K562 (cell line): Measurements from ENCODE around the gene SMARCB1. TPM values are rescaled to one million over a fixed set of nuclear protein-coding genes. Genes with fewer than 3 reads are reported as not detected.

Experiments
- ATF7 ChIP-seq: fragments of 450-650 bp; IDR thresholded peaks from 2 replicates; pipeline ENCODE4 v1.7.1; 2014; ENCODE audit warnings: mild to moderate bottlenecking, moderate library complexity
- CBFA2T2 ChIP-seq: fragments of 450-650 bp; conservative IDR thresholded peaks from 2 replicates; pipeline ENCODE4 v1.6.1; 2017; ENCODE audit warnings: mild to moderate bottlenecking
- ELF1 ChIP-seq: fragments of 200-800 bp; sonication (Bioruptor generic); IDR thresholded peaks from 2 replicates; pipeline ENCODE4 v1.6.1; 2016; ENCODE audit warnings: missing genetic modification characterization, missing compliant biosample characterization
- ETS2 ChIP-seq: IDR thresholded peaks from 2 replicates; pipeline ENCODE4 v1.6.1; 2016; ENCODE audit warnings: borderline replicate concordance, missing genetic modification characterization, mild to moderate bottlenecking, moderate library complexity, missing compliant biosample characterization; ENCODE audit not compliant: poor library complexity, severe bottlenecking
- GABPB1 ChIP-seq: sonication (generic); formaldehyde crosslinking; IDR thresholded peaks from 2 replicates; pipeline ENCODE4 v1.8.0; 2022; ENCODE audit warnings: mild to moderate bottlenecking, missing genetic modification reagents
- GABPB2 ChIP-seq: fragments of 250-450 bp; sonication (Bioruptor Pico); conservative IDR thresholded peaks from 2 replicates; pipeline ENCODE4 v1.5.1; 2021; ENCODE audit warnings: mild to moderate bottlenecking
- HMG20A ChIP-seq: fragments of 450-650 bp; formaldehyde crosslinking; conservative IDR thresholded peaks from 2 replicates; pipeline ENCODE4 v1.4.0; 2020; ENCODE audit warnings: mild to moderate bottlenecking, mixed read lengths
- HNRNPLL ChIP-seq: fragments of 200-400 bp; formaldehyde crosslinking; IDR thresholded peaks from 2 replicates; pipeline ENCODE4 v1.6.1; 2017; ENCODE audit warnings: low read length, low read depth, mild to moderate bottlenecking; ENCODE audit not compliant: poor library complexity, severe bottlenecking
- HOXB6 ChIP-seq: fragments of 250-450 bp; sonication (Bioruptor Pico); IDR thresholded peaks from 2 replicates; pipeline ENCODE4 v1.5.1; 2022; ENCODE audit warnings: mild to moderate bottlenecking, borderline replicate concordance
- KAT7 ChIP-seq: sonication (generic); formaldehyde crosslinking; IDR thresholded peaks from 2 replicates; pipeline ENCODE4 v1.8.0; 2022; ENCODE audit warnings: missing genetic modification reagents, mild to moderate bottlenecking, borderline replicate concordance
- NR0B1 ChIP-seq: fragments of 450-650 bp; IDR thresholded peaks from one replicate; pipeline ENCODE4 v1.6.1; 2018; ENCODE audit warnings: mild to moderate bottlenecking, moderate library complexity; ENCODE audit not compliant: partially characterized antibody
- POLR2AphosphoS5 ChIP-seq: IDR thresholded peaks from 2 replicates; pipeline ENCODE4 v1.6.1; 2011; ENCODE audit warnings: mild to moderate bottlenecking, low read depth, low read length, moderate library complexity; ENCODE audit not compliant: control insufficient read depth, insufficient read depth
- USF2 ChIP-seq: sonication (generic); formaldehyde crosslinking; IDR thresholded peaks from 2 replicates; pipeline ENCODE4 v1.5.0; 2020; ENCODE audit warnings: missing genetic modification reagents
- ZBTB11 ChIP-seq, 3 experiments: fragments of 200-800 bp in 1 of 3; fragments of 250-450 bp in 1 of 3; fragments of 450-650 bp in 1 of 3; sonication (Bioruptor Pico) in 1 of 3; sonication (Bioruptor generic) in 1 of 3; formaldehyde crosslinking in 1 of 3; IDR thresholded peaks; 2 replicates each; pipeline versions ENCODE4 v1.6.1 to v1.8.0; 2016 to 2022; ENCODE audit warnings: mild to moderate bottlenecking in 2 of 3, missing genetic modification characterization in 2 of 3, missing compliant biosample characterization in 1 of 3, moderate library complexity in 1 of 3
- ZNF263 ChIP-seq: sonication (generic); formaldehyde crosslinking; IDR thresholded peaks from 2 replicates; pipeline ENCODE4 v1.8.0; 2022; ENCODE audit warnings: mild to moderate bottlenecking, missing genetic modification reagents, borderline replicate concordance
- ZNF316 ChIP-seq: fragments of 450-650 bp; IDR thresholded peaks from 2 replicates; pipeline ENCODE4 v1.6.1; 2016
- ZNF444 ChIP-seq: fragments of 250-450 bp; sonication (Bioruptor Pico); IDR thresholded peaks from 2 replicates; pipeline ENCODE4 v1.4.0; 2020; ENCODE audit warnings: mild to moderate bottlenecking, moderate library complexity
- ZNF76 ChIP-seq: fragments of 250-450 bp; sonication (Bioruptor Pico); IDR thresholded peaks from 2 replicates; pipeline ENCODE4 v1.4.0; 2020; ENCODE audit warnings: mild to moderate bottlenecking, moderate library complexity, borderline replicate concordance
- polyA plus RNA-seq, 8 experiments: library from polyadenylated mRNA; depleted of rRNA in 4 of 8; stranded (reverse) in 5 of 8; unstranded in 3 of 8; fragments of >200 nt; fragmentation: Nextera tagmentation in 2 of 8; fragmentation: Illumina TruSeq in 1 of 8; extraction: Ambion mirVana in 2 of 8; extraction: Trizol in 1 of 8; gene quantifications; 2 replicates each; pipeline versions ENCODE4 v1.2.1 to v1.2.3, GENCODE V29; 2011 to 2014; ENCODE audit warnings: inconsistent platforms in 1 of 8, missing spikeins in 1 of 8
- total RNA-seq, 7 experiments: library from RNA; depleted of rRNA in 6 of 7; stranded (reverse); fragments of >200 nt in 6 of 7; fragmentation: Illumina TruSeq in 2 of 7; extraction: Trizol in 2 of 7; gene quantifications; 2 replicates each; pipeline versions ENCODE4 v1.2.1 to v1.2.3, GENCODE V29; 2011 to 2021; ENCODE audit warnings: low replicate concordance in 1 of 7
- TF ChIP-seq, protein P1 (sequence below), 3 experiments: IDR thresholded peaks in 2 of 3; conservative IDR thresholded peaks in 1 of 3; 2 replicates each; pipeline ENCODE4 v1.5.1; 2011 to 2012; ENCODE audit warnings: low read length in 3 of 3, mild to moderate bottlenecking in 3 of 3, control low read depth in 2 of 3, improper control_type of control experiment in 1 of 3, inconsistent platforms in 1 of 3, low read depth in 1 of 3, mixed read lengths in 1 of 3, moderate library complexity in 1 of 3; ENCODE audit not compliant: insufficient read depth in 2 of 3

Gene SMARCB1
- total and polyA plus RNA-seq, 9 of the 15 experiments (the other 6 are each of a cell fraction or from before 2014, with no cell fraction given), result 1.2 to 113 (median 65.4) TPM

- no peak for TF ChIP-seq HOXB6 (CRISPR knock-in tag)
- no peak for TF ChIP-seq ZNF316
- TF ChIP-seq KAT7, result no peak
- no peak for TF ChIP-seq HNRNPLL
- TF ChIP-seq ZNF76, result no peak
- TF ChIP-seq, protein P1, sequence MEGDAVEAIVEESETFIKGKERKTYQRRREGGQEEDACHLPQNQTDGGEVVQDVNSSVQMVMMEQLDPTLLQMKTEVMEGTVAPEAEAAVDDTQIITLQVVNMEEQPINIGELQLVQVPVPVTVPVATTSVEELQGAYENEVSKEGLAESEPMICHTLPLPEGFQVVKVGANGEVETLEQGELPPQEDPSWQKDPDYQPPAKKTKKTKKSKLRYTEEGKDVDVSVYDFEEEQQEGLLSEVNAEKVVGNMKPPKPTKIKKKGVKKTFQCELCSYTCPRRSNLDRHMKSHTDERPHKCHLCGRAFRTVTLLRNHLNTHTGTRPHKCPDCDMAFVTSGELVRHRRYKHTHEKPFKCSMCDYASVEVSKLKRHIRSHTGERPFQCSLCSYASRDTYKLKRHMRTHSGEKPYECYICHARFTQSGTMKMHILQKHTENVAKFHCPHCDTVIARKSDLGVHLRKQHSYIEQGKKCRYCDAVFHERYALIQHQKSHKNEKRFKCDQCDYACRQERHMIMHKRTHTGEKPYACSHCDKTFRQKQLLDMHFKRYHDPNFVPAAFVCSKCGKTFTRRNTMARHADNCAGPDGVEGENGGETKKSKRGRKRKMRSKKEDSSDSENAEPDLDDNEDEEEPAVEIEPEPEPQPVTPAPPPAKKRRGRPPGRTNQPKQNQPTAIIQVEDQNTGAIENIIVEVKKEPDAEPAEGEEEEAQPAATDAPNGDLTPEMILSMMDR (IDR thresholded peaks at IDR 0.05 in 2 of 3, conservative IDR thresholded peaks at IDR 0.05 in 1 of 3; ENCODE audit: insufficient read depth in 2 of 3, low read depth in 1 of 3, low read length in 3 of 3), result peak; percentile 35 to 49 (median 43); a peak in 4 of 6 replicates
- TF ChIP-seq CBFA2T2, result no peak
- TF ChIP-seq POLR2AphosphoS5, result peak; percentile 60; the same call in 1 of the 2 replicates
- TF ChIP-seq ATF7, result 0 out of 2 replicates have a peak, but pooled peaks have one; percentile 13
- no peak for TF ChIP-seq GABPB2
- no peak for TF ChIP-seq ZNF444 (CRISPR knock-in tag)
- TF ChIP-seq NR0B1, result no peak
- TF ChIP-seq ZNF263, result peak; percentile 37; the same call in 1 of the 2 replicates
- TF ChIP-seq ELF1 (tag), result peak; percentile 91
- TF ChIP-seq USF2 (CRISPR knock-in tag), result no peak
- peak; percentile 44; the same call in 1 of the 2 replicates for TF ChIP-seq GABPB1 (CRISPR knock-in tag)
- TF ChIP-seq ZBTB11 (CRISPR knock-in tag; IDR thresholded peaks at IDR 0.05), result peak in 1 of 3 experiments; percentile 66; a peak in 2 of 6 replicates
- no peak for TF ChIP-seq HMG20A (CRISPR knock-in tag)
- no peak for TF ChIP-seq ETS2 (tag)
Observed at GRCh38 chr22:23750714-23751440, 35.9 kb upstream of the SMARCB1 start, which contains the start of gene ZNF70 (continued).
